Breast epithelium (tissue), 3 donors: ENCODE data around the gene TCEAL3.
"Not testable (repeated sequence)": the region's sequence is repeated elsewhere in the genome, so short reads cannot be mapped to it uniquely, and the experiment has no call there.

Experiments
- POLR2A ChIP-seq: fragments of 450-650 bp; IDR thresholded peaks from one replicate; pipeline ENCODE4 v1.6.1; 2016; ENCODE audit warnings: antibody characterized with exemption, mild to moderate bottlenecking, moderate library complexity
- TF ChIP-seq, protein P1 (sequence below), 3 donors: fragments of 450-650 bp; IDR thresholded peaks; one replicate each; pipeline ENCODE4 v1.5.1; 2016 to 2017; ENCODE audit warnings: antibody characterized with exemption in 3 of 3, mild to moderate bottlenecking in 3 of 3, moderate library complexity in 3 of 3

DNA sequence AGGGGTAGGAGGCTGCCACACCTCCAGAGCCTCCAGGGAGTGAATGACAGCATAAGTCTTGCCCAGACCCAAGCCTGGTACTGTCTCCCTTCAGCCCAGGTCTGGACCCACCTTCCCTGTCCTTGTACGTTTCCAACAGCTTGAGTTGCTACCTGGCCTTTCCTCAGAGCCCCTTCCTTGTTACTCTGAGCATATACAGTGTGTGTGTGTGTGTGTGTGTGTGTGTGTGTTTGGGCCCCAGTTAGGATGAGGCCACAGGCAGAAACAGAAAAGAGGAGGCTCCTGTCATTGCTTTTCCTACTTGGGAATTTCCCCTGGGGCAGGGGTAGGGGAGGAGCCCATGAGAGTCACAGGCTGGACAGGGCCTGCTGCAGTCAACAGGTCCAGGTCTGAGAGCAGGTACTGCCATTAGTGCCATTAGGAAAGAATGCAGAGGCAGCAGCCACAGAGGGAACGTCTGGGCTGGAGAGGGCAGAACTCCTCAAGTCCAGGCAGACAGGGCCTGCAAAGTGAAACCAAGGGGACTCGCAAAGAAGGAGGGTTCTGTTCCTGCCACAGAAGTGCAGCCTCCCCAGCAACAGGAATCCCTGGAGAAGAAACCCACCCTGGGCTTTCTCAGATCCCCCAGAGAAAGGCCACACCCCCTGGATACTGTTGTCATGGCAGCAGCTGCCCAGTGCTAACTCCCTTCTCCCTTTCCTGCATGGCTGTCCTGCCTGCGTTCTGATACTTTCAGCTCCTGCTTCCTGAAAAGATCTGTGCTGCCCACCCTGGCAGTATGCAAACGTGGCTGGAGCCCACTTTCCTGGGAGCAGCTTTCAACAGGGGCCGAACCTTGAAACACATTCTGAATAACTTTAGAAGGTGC lies 30.9 kb downstream of the TCEAL3 start:
- TF ChIP-seq, protein P1, sequence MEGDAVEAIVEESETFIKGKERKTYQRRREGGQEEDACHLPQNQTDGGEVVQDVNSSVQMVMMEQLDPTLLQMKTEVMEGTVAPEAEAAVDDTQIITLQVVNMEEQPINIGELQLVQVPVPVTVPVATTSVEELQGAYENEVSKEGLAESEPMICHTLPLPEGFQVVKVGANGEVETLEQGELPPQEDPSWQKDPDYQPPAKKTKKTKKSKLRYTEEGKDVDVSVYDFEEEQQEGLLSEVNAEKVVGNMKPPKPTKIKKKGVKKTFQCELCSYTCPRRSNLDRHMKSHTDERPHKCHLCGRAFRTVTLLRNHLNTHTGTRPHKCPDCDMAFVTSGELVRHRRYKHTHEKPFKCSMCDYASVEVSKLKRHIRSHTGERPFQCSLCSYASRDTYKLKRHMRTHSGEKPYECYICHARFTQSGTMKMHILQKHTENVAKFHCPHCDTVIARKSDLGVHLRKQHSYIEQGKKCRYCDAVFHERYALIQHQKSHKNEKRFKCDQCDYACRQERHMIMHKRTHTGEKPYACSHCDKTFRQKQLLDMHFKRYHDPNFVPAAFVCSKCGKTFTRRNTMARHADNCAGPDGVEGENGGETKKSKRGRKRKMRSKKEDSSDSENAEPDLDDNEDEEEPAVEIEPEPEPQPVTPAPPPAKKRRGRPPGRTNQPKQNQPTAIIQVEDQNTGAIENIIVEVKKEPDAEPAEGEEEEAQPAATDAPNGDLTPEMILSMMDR (IDR thresholded peaks at IDR 0.05) = not testable (repeated sequence)
- TF ChIP-seq POLR2A = not testable (repeated sequence)
